GM23338 (cell line): ENCODE results near the gene XPO6. TPM values are rescaled to one million over a fixed set of nuclear protein-coding genes. Genes with fewer than 3 reads are reported as not detected.

Experiments used
- ATAC-seq: fragments of 200-7000 bp; cut with Tn5 transposase; 3 replicates; pipeline ENCODE4 v1.9.1; 2020
- DNase-seq: peaks from one replicate; pipeline ENCODE4 v3.0.0-alpha.2; 2015; ENCODE audit warnings: low spot score
- H2AFZ ChIP-seq: fragments of 200-600 bp; sonication (generic); 2 replicates; pipeline ENCODE4 v1.8.0; 2016; ENCODE audit warnings: antibody characterized with exemption, mild to moderate bottlenecking, moderate library complexity
- H3F3A ChIP-seq: fragments of 200-600 bp; sonication (generic); replicated peaks from 2 replicates; pipeline ENCODE4 v1.8.0; 2017; ENCODE audit warnings: antibody characterized with exemption, mixed run types, low read depth
- H3K27ac ChIP-seq: fragments of 200-600 bp; sonication (generic); 2 replicates; pipeline ENCODE4 v1.6.1; 2016; ENCODE audit warnings: low read depth
- H3K27me3 ChIP-seq: fragments of 200-600 bp; sonication (generic); 2 replicates; pipeline ENCODE4 v1.8.0; 2016; ENCODE audit warnings: mild to moderate bottlenecking, mixed run types, moderate library complexity; ENCODE audit not compliant: insufficient read depth
- H3K36me3 ChIP-seq: fragments of 200-600 bp; sonication (generic); 2 replicates; pipeline ENCODE4 v1.8.0; 2016; ENCODE audit warnings: mild to moderate bottlenecking; ENCODE audit not compliant: insufficient read depth
- H3K4me1 ChIP-seq: fragments of 200-600 bp; sonication (generic); 2 replicates; pipeline ENCODE4 v1.8.0; 2016; ENCODE audit warnings: mild to moderate bottlenecking, moderate library complexity; ENCODE audit not compliant: insufficient read depth
- H3K4me2 ChIP-seq: fragments of 200-600 bp; sonication (generic); 2 replicates; pipeline ENCODE4 v1.7.1; 2017; ENCODE audit warnings: mixed run types
- H3K4me3 ChIP-seq: fragments of 200-600 bp; sonication (generic); 2 replicates; pipeline ENCODE4 v1.6.1; 2016; ENCODE audit warnings: mixed run types
- H3K79me2 ChIP-seq: fragments of 200-600 bp; sonication (generic); replicated peaks from 2 replicates; pipeline ENCODE4 v1.8.0; 2017; ENCODE audit warnings: mild to moderate bottlenecking; ENCODE audit not compliant: insufficient read depth
- H3K9me2 ChIP-seq: fragments of 200-600 bp; sonication (generic); 2 replicates; pipeline ENCODE4 v1.8.0; 2017; ENCODE audit not compliant: insufficient read depth
- H4K20me1 ChIP-seq: fragments of 200-600 bp; sonication (generic); replicated peaks from 2 replicates; pipeline ENCODE4 v1.8.0; 2017; ENCODE audit warnings: mild to moderate bottlenecking; ENCODE audit not compliant: insufficient read depth
- H3K27ac Mint-ChIP-seq: 2 replicates; pipeline ENCODE4 v1.8.0; 2020; ENCODE audit warnings: inconsistent platforms, mild to moderate bottlenecking, moderate library complexity, mixed read lengths
- H3K27me3 Mint-ChIP-seq: 3 replicates; pipeline ENCODE4 v1.8.0; 2022; ENCODE audit warnings: low read depth, mild to moderate bottlenecking, moderate library complexity, mixed read lengths, inconsistent platforms; ENCODE audit not compliant: insufficient read depth, poor library complexity
- H3K36me3 Mint-ChIP-seq: 3 replicates; pipeline ENCODE4 v1.8.0; 2021; ENCODE audit warnings: low read depth, mild to moderate bottlenecking, inconsistent platforms, moderate library complexity, mixed read lengths
- H3K4me1 Mint-ChIP-seq: 3 replicates; pipeline ENCODE4 v1.8.0; 2020; ENCODE audit warnings: mild to moderate bottlenecking, inconsistent platforms, mixed read lengths
- H3K4me3 Mint-ChIP-seq: 3 replicates; pipeline ENCODE4 v1.8.0; 2021; ENCODE audit warnings: moderate library complexity, mild to moderate bottlenecking, inconsistent platforms, mixed read lengths
- H3K9me3 Mint-ChIP-seq: 3 replicates; pipeline ENCODE4 v1.8.0; 2020; ENCODE audit warnings: moderate library complexity, mild to moderate bottlenecking, inconsistent platforms, mixed read lengths
- CREB1 ChIP-seq: fragments of 250-450 bp; sonication (Bioruptor Pico); IDR thresholded peaks from 2 replicates; pipeline ENCODE4 v1.5.0; 2020; ENCODE audit warnings: low read depth, mild to moderate bottlenecking, moderate library complexity
- EZH2 ChIP-seq: fragments of 200-600 bp; sonication (generic); IDR thresholded peaks from one replicate; pipeline ENCODE4 v1.8.0; 2017; ENCODE audit warnings: antibody characterized with exemption, mild to moderate bottlenecking, low read depth; ENCODE audit not compliant: unreplicated experiment
- EZH2phosphoT487 ChIP-seq: fragments of 200-600 bp; sonication (generic); IDR thresholded peaks from one replicate; pipeline ENCODE4 v1.8.1; 2018; ENCODE audit warnings: antibody characterized with exemption; ENCODE audit not compliant: unreplicated experiment
- JUNB ChIP-seq: IDR thresholded peaks from one replicate; pipeline ENCODE4 v1.6.1; 2016; ENCODE audit warnings: antibody characterized with exemption; ENCODE audit not compliant: unreplicated experiment
- NANOG ChIP-seq: IDR thresholded peaks from 2 replicates; pipeline ENCODE4 v1.6.1; 2016; ENCODE audit warnings: antibody characterized with exemption, borderline replicate concordance
- POLR2AphosphoS5 ChIP-seq: IDR thresholded peaks from 2 replicates; pipeline ENCODE4 v1.6.1; 2016; ENCODE audit warnings: antibody characterized with exemption, low read depth
- STAT1 ChIP-seq: IDR thresholded peaks from one replicate; pipeline ENCODE4 v1.6.1; 2016; ENCODE audit warnings: antibody characterized with exemption; ENCODE audit not compliant: unreplicated experiment
- ZNF114 ChIP-seq: fragments of 250-450 bp; sonication (Bioruptor Pico); IDR thresholded peaks from 2 replicates; pipeline ENCODE4 v1.5.0; 2020; ENCODE audit warnings: mild to moderate bottlenecking, moderate library complexity
- polyA plus RNA-seq: library from polyadenylated mRNA; unstranded; fragments of >200 nt; fragmentation: Nextera tagmentation; extraction: Ambion mirVana; gene quantifications from 2 replicates; pipeline ENCODE4 v1.2.1, GENCODE V29; 2016
- total RNA-seq: library from RNA; depleted of rRNA; stranded (reverse); fragments of >200 nt; shearing (Covaris generic); gene quantifications from 2 replicates; pipeline ENCODE4 v1.2.3, GENCODE V29; 2014
- TF ChIP-seq, protein P1 (sequence below): IDR thresholded peaks from 2 replicates; pipeline ENCODE4 v1.6.1; 2016; ENCODE audit warnings: antibody characterized with exemption
- TF ChIP-seq, protein P2 (sequence below): IDR thresholded peaks from one replicate; pipeline ENCODE4 v1.6.1; 2018; ENCODE audit warnings: antibody characterized with exemption; ENCODE audit not compliant: unreplicated experiment
- TF ChIP-seq, protein P3 (sequence below), 2 experiments: fragments of 200-600 bp in 1 of 2; sonication (generic) in 1 of 2; conservative IDR thresholded peaks; 2 replicates each; pipeline versions ENCODE4 v1.5.1 to v1.6.1; 2016 to 2017; ENCODE audit warnings: antibody characterized with exemption in 2 of 2, low read depth in 2 of 2, mild to moderate bottlenecking in 2 of 2, moderate library complexity in 1 of 2

XPO6 gene
- total and polyA plus RNA-seq, 2 experiments from 2014 or later, result 83.9 to 178 TPM

- Mint-ChIP-seq H3K4me3 (no peak overlapping the region), H3K4me1 (peaks cover 31% of the 10 kb centered on the region), H3K36me3 (peaks cover 34% of the 10 kb centered on the region), H3K27me3 (peaks cover 1% of the 10 kb centered on the region), H3K27ac (peak overlapping the region; percentile 37; the same call in 1 of the 2 replicates), H3K9me3 (0 out of 3 replicates have a peak, but pooled peaks cover 3% of the 10 kb centered on the region)
- no peak for TF ChIP-seq CREB1 (CRISPR knock-in tag)
- TF ChIP-seq EZH2, result no peak
- TF ChIP-seq, protein P1, sequence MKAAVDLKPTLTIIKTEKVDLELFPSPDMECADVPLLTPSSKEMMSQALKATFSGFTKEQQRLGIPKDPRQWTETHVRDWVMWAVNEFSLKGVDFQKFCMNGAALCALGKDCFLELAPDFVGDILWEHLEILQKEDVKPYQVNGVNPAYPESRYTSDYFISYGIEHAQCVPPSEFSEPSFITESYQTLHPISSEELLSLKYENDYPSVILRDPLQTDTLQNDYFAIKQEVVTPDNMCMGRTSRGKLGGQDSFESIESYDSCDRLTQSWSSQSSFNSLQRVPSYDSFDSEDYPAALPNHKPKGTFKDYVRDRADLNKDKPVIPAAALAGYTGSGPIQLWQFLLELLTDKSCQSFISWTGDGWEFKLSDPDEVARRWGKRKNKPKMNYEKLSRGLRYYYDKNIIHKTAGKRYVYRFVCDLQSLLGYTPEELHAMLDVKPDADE, result no peak
- Histone ChIP-seq H2AFZ (no peak overlapping the region), H3K36me3 (peaks cover 4% of the 10 kb centered on the region; the same call in 1 of the 2 replicates), H3K27ac (peak overlapping the region; percentile 50; the same call in 1 of the 2 replicates), H3K4me1 (peaks cover 10% of the 10 kb centered on the region; the same call in 1 of the 2 replicates), H3K4me3 (no peak overlapping the region), H3K4me2 (no peak overlapping the region), H3K79me2 (peaks cover 100% of the 10 kb centered on the region), H3K27me3 (no peaks in the 10 kb centered on the region), H4K20me1 (peaks cover 58% of the 10 kb centered on the region), H3F3A (no peaks in the 10 kb centered on the region), H3K9me2 (no peaks in the 10 kb centered on the region)
- ATAC-seq, result no peak
- DNase-seq, result no peak
These were observed 29.6 kb downstream of the XPO6 start for GRCh38 chr16:28182183-28182582.

DNA sequence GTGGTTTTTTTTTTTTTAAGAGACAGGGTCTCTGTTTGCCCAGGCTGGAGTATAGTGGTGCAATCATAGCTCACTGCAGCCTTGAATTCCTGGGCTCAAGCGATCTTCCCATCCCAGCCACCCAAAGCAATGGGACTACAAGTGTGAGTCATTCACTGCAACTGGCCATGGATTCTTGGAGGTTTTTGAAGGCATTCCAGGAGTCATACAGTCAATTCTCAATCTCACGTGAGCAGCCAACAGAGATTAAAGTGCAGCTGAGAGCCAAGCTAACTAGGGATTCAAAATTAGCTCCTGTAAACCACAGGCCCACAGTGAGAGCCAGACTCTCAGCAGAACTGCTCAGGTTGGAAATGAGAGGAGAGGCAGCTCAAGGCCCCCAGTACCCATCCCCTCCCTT lies 30.2 kb downstream of the XPO6 start:
- Histone ChIP-seq H3F3A (no peaks in the 10 kb centered on the region), H3K27me3 (no peaks in the 10 kb centered on the region), H3K4me2 (no peak overlapping the region), H4K20me1 (peaks cover 55% of the 10 kb centered on the region), H3K4me1 (peaks cover 10% of the 10 kb centered on the region; the same call in 1 of the 2 replicates), H3K79me2 (peaks cover 100% of the 10 kb centered on the region), H3K9me2 (no peaks in the 10 kb centered on the region), H3K27ac (peak overlapping the region; percentile 33), H2AFZ (no peak overlapping the region), H3K36me3 (peaks cover 9% of the 10 kb centered on the region; the same call in 1 of the 2 replicates), H3K4me3 (no peak overlapping the region)
- peak; percentile 36 for ATAC-seq
- no peak for DNase-seq
- Mint-ChIP-seq H3K4me3 (no peak overlapping the region), H3K27ac (no peak overlapping the region), H3K36me3 (peaks cover 40% of the 10 kb centered on the region), H3K4me1 (peaks cover 28% of the 10 kb centered on the region), H3K9me3 (0 out of 3 replicates have a peak, but pooled peaks cover 3% of the 10 kb centered on the region), H3K27me3 (peaks cover 1% of the 10 kb centered on the region)
- TF ChIP-seq, protein P1, result no peak
- TF ChIP-seq, protein P2, sequence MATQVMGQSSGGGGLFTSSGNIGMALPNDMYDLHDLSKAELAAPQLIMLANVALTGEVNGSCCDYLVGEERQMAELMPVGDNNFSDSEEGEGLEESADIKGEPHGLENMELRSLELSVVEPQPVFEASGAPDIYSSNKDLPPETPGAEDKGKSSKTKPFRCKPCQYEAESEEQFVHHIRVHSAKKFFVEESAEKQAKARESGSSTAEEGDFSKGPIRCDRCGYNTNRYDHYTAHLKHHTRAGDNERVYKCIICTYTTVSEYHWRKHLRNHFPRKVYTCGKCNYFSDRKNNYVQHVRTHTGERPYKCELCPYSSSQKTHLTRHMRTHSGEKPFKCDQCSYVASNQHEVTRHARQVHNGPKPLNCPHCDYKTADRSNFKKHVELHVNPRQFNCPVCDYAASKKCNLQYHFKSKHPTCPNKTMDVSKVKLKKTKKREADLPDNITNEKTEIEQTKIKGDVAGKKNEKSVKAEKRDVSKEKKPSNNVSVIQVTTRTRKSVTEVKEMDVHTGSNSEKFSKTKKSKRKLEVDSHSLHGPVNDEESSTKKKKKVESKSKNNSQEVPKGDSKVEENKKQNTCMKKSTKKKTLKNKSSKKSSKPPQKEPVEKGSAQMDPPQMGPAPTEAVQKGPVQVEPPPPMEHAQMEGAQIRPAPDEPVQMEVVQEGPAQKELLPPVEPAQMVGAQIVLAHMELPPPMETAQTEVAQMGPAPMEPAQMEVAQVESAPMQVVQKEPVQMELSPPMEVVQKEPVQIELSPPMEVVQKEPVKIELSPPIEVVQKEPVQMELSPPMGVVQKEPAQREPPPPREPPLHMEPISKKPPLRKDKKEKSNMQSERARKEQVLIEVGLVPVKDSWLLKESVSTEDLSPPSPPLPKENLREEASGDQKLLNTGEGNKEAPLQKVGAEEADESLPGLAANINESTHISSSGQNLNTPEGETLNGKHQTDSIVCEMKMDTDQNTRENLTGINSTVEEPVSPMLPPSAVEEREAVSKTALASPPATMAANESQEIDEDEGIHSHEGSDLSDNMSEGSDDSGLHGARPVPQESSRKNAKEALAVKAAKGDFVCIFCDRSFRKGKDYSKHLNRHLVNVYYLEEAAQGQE, result no peak
- TF ChIP-seq EZH2phosphoT487 (no peak), NANOG (no peak), STAT1 (no peak), ZNF114 (CRISPR knock-in tag) (no peak), POLR2AphosphoS5 (no peak), CREB1 (CRISPR knock-in tag) (no peak), JUNB (no peak)
- TF ChIP-seq, protein P3, sequence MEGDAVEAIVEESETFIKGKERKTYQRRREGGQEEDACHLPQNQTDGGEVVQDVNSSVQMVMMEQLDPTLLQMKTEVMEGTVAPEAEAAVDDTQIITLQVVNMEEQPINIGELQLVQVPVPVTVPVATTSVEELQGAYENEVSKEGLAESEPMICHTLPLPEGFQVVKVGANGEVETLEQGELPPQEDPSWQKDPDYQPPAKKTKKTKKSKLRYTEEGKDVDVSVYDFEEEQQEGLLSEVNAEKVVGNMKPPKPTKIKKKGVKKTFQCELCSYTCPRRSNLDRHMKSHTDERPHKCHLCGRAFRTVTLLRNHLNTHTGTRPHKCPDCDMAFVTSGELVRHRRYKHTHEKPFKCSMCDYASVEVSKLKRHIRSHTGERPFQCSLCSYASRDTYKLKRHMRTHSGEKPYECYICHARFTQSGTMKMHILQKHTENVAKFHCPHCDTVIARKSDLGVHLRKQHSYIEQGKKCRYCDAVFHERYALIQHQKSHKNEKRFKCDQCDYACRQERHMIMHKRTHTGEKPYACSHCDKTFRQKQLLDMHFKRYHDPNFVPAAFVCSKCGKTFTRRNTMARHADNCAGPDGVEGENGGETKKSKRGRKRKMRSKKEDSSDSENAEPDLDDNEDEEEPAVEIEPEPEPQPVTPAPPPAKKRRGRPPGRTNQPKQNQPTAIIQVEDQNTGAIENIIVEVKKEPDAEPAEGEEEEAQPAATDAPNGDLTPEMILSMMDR (conservative IDR thresholded peaks at IDR 0.05; ENCODE audit: low read depth in 2 of 2), result no peak
